HG02885 (cell line): ENCODE results near the gene PLEKHG7.
"Not testable (repeated sequence)": the region's sequence is repeated elsewhere in the genome, so short reads cannot be mapped to it uniquely, and the experiment has no call there.

ENCODE experiments used
- ATAC-seq: cut with Tn5 transposase; IDR thresholded peaks from one replicate; pipeline ENCODE4 v1.9.1; 2021; ENCODE audit warnings: mild to moderate bottlenecking; ENCODE audit not compliant: unreplicated experiment, poor library complexity

Gene PLEKHG7, protein sequence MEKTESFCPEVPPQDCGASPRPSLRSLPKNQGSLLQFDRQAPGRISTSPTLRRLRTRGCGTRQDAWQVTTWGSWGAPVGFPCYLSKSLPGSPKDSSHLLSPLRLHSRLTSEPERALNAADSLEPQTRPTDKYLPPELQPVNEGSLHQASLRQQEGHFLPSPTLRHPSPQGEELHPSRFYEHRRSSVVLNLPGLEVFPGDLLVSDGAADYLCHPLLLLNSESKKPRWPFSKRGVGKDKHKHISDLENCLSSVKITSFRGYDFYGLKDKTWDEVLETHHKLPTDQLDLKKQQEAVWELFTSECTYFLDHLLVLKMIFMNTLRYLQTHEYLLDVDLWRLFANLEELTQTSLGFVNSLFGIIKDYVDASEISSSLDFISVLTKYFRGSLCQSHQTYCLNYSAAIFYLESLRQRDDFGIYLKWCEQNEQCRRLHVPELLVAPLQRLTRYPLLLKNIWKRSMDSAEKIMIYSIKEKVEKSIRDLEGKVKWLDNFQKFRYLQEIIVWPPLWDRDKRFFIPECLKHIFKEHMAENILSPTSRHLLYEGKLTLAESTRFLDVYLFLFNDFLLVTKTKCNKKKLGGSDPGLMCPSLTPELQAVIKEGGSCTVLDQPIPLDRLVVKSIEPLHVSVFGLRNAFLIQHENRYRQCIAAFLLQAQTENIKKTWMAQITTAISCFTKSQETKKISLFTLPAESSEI

DNA sequence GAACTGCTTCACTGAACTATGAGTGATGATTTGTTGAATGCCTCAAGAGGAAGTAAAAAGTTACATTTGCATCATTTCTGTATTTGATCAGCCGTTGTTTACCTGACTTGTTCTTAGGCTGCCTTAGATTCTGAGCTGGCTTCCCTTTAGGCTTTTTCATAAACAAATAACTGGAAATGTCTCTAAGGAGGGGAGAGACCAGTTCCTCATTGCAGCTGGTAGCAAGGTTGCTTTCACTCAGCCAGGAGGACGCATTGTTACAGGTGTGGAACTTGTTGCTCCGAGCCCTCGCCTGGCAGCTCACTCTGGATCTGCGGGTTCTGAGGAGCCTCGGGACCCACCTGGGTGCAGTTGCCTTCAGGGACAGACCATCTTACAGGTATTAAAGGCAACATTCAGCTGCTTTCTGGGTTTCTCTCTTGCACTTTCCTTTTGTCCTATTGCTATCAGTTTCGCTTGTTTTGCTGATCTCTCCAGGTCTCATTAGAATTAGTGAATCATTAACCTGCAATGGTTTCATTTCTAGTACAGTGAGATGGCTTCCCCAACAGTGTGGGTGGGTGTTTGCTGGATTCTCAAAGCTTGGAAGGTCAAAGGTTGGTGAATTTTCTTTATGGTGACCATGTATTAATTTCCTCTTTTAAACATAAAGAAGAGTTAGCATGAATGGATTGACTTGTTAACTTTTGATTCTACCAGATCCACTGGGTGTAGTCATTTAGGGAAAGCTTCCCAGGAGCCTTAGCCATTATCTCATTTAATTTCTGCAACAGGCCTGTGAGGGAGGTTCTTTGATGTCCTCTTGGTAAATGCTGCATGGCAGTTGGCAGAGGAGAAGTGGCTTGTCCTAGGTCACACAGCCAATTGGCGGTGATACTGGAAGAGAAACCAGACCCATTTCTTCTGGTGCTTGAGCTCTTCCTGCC is at the start of gene PLEKHG7:
TSS of gene PLEKHG7 (plus strand) at position 236 of the 926 bp plus-strand sequence. CDS start 3,643 bp downstream, outside the sequence.
- ATAC-seq, result peak; percentile 84

DNA sequence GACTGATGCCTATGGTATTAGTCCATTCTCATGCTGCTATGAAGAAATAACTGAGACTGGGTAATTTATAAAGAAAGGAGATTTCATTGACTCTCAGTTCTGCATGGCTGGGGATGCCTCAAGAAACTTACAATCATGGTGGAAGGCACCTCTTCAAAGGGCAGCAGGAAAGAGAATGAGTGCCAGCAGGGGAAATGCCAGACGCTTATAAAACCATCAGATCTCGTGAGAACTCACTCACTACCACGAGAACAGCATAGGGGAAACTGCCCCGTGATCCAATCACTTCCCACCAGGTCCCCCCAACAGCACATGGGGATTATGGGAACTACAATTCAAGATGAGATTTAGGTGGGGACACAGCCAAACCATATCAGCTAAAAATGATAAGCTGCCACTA is 48.5 kb upstream of the PLEKHG7 start:
- not testable (repeated sequence) for ATAC-seq

DNA sequence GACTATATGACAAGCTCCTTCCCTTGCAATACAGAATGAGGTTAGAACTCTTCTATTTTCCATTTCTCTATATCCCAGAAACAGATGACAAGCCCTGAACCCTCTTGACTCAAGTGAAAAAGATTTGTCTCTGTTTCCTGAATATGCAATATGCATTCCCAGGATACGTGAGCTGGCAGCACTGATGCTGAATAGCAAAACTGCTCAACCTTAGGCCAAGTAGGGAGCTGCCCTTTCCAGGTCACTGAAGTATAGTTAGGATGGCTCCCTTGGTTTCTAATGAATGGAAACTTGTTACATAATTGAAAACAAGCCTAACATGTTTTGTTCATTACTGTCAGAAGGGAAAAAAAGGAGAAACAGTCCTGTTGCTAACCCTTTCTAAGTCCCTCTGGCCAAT is 47.9 kb upstream of the PLEKHG7 start:
- no peak for ATAC-seq

DNA sequence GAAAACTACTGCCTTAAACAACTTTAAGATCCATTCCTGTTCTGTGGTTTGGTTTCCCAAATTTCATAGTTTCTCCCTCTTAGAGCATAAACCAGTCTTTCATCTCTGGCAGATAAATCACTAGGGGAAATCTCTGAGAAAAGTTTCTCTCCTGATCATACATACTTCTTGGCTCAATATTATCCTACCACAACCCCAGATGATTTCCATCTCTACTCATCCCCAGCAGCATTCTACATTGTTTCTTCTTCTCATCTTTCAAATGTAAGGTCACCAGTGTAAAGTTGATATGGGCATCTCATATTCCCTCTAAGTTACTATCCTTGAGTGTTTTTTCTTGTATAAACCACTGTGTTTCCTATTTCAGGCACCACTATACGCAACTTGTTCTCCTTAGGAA is 45.9 kb upstream of the PLEKHG7 start:
- ATAC-seq, result no peak

DNA sequence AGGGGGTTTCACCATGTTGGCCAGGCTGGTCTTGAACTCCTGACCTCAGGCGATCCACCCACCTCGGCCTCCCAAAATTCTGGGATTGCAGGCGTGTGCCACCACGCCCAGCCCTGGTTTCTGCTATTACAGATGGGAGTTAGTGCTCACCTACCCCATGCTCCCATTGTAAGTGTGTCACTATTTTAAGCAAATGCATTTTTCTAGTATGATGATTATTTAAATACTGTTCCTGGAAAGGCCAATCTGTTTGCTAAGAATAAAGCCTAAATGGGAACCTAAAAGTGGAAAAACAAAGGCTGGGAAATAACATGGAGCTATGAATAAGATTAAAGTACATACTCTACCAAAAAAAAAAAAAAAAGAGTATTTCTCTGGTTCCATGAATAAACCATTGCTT is 45.0 kb upstream of the PLEKHG7 start:
- ATAC-seq, result no peak

DNA sequence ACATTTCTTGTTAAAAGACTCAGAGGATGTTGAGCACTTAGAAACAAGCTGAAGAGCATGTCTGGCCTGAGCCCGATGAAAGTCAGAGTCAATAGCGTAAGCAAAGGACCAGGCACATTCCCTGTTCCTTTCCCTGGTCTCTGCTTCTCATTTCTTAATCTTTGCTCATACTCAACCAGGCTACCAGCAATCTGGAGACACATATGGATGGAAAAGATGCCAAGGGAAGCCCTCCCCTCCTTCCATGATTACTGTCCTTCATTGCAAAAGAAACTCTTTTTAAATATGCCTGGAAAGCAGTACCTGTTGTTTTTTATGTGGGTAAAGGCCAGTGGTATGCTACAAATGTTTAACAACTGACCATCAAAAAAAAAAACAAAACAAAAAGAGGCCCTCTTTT is 44.2 kb upstream of the PLEKHG7 start:
- ATAC-seq, result no peak

DNA sequence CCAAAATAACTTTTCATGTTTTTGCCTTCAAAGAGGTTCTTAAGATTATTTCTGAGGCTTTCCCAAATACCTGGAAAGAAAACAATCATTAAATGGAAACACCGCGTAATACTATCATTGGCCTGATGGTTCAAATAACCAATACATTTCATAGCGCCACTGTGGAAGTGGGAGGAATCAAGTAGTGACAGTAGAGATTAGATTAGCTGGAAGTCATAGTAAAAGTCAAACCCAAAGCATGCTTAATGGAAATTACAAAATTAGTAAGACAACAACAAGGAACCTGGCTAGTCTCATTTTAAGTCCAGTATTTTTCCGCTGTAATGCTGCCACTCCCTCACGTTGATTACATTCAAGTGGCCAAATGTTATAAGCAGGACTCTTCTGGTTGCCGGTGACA is 41.5 kb upstream of the PLEKHG7 start:
- no peak for ATAC-seq

DNA sequence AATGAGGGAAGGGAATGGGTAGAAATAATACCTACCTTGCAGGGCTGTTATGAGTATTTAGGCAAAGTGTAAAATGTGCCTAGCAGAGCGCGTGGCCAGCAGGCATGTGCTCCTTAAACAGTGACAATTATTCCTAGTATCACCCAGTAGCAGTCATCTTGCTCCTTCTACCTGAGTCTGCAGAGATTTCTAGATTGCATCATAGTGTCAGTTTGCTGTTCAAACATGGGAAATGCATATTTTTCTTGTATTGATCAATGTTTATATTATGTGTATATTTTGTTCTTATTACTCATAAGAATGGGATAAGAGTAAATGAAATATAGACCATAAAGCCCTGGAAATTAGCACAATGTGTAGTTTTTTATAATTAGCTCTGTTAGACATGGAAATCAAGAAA is 37.3 kb upstream of the PLEKHG7 start:
- no peak for ATAC-seq

DNA sequence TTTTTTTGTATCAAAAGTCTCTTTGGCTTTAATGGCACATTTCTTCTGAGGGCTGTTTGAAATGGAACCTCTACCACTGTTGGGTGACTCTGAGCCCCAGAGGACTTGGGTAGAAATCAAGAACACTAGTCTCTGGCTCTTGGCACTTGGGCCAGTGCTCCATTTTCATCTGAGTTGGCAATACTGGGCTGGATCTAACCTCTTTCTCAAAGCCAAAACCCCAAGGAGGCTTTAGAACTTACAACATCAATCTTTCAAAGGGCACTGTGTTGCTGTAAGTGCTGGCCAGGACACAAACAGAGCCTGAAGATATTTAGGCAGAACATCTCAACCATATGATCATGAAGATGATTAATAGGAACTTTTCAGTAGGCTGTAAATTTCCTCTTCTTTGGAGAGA is 34.0 kb upstream of the PLEKHG7 start:
- no peak for ATAC-seq

DNA sequence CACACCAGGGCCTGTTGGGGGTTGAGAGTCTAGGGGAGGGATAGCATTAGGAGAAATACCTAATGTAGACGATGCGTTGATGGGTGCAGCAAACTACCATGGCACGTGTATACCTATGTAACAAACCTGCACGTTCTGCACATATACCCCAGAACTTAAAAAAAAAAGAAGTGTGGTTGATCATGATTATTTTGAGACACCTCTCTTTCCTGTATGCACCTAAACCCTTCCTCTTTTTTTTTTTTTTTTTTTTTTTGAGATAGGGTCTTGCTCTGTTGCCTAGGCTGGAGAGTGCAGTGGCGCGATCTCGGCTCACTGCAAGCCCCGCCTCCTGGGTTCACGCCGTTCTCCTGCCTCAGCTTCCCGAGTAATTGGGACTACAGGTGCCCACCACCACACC is 31.3 kb upstream of the PLEKHG7 start:
- ATAC-seq, result not testable (repeated sequence)

DNA sequence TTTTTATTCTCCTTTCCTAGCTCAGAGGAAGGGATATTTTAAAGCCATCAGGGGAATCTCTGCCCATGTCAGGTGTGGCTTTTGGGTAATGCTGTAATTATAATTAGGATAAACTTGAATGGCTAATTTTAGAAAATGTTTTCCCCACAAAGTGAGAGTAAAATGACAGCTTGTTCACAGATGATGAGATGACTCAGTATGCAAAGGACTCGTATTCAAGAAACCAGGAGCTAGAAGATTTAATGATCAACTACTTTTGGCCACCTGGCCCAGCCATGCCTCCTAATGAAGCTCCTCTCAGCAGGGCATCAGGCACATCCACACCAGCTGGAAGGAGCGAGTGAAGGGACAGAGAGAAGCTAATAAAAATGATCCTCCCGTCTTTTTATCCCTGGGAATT is 29.0 kb upstream of the PLEKHG7 start:
- ATAC-seq, result peak; percentile 46

DNA sequence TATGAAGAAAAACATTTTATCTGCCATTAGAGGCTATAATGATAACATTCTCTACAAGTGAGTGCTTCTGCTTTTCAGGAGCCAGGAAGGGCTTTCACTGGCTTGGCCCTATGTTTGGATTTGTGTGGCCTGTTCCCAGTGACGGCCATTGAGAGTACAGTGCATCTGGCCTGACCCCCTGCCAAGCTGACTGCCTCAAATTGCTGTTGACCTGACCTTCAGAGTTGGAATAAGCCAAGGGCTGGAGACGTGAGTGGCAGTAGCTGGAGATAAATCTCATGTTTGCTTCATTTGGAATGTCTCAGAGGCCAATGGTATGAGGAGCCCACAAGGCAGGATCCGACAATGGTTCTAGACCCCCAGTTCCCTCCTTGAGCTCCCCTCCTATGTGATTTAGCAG is 28.3 kb upstream of the PLEKHG7 start:
- ATAC-seq, result no peak

DNA sequence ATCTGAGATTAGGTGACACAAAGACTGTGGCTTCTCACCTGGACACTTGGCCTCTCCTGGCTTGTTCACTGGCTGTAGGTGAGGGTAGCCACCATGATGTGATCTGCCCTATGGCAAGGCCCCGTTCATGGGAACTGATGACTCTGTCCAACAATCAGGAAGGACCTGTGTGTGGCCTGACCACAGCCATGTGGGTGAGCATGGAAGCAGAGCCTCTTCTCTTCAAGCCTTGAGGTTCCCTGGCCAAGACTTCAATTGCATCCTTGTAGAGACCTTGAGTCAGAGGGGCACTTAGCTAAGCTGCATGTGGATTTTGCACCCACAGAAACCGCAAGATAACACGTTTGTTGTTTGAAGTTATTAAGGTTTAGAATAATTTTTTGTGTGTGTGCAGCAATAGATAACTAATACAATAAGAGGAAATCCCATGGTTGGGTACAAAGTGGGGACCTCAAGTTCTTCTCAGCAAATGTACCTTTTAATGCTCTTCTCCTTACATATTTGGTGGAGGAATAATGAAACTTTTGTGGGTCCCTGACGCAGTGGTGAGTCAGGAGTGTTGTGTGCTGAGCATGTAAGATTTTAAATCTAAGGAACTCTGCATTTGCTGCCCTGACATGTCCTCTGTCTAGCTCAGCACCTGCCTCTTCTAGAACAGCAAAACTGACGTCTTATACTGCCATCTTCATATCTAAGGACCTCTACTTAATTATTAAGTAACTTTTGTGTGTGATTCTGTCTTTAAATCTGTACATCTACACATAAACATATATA is 27.5 kb upstream of the PLEKHG7 start:
- ATAC-seq, result no peak

DNA sequence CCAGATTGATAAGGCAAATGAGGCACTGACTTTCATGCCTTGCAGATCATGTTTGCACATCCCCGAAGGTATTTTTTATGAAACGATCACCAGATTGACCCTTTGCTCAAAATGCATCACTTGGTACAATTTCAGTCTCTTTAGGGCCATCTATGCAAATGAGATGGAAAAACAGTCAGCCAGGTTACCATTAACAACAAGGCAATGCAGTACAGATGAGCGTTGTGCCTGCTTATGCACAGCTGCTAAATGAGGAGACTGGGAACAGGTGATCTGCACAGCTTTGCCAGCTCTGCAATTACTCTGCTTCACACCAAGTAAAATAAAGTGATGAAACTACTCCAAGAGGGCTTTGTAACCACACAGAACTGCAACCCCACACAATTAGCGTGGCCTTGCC is 26.1 kb upstream of the PLEKHG7 start:
- no peak for ATAC-seq

DNA sequence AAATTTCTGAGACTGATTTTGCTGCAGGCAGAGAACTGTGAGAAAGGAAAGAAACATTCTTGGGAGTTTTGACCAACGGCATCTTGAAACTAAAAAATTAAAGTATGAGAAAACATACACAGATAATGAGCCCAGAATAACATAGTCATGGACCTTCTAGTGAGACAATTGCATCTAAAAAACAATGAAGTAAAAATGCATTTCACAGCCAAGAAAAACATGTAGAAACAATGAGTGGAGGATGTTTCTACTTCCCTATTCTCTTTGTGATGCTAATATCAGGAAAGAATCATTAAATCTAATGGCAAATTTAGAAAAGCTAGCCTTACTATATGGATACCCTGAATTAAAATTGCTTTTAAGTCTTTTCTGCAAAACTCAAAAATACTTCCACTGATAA is 12.2 kb upstream of the PLEKHG7 start:
- no peak for ATAC-seq

DNA sequence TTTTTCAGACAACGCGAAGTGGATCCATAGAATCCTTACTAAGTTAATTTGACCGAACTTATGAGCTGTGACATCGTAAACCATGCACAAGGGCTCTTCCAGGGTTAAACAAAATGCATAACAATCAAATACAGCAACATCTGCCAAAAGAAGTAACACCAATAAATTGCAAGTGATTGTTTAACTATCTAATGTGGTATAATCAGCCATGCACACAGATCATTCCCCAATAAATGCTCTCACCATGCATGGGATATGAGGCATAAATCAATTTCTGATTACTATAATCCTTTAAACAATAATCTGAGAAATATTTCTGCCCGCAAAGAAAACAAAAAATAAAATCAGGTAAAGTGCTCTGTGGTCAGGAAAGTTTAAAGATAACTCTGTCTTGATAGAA is 7.7 kb upstream of the PLEKHG7 start:
- no peak for ATAC-seq

DNA sequence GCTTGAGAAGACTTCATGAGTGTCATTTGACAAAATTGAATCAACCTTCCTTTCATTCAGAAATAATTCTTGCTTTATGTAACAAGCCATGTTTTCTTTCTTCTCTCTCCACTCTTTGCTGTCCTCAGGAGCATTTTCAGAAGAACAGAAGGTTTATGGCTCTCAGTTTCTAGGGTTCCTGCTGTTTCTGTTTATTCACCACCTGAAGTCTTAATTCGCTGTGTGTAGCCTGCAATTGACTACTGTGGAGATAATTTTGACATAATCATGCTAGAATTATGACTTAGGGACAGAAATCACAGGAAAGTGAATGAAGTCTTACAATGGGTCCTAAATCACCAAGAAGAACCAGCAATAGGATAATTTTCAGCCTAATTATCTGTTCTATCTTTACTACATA is 7.2 kb upstream of the PLEKHG7 start:
- no peak for ATAC-seq

DNA sequence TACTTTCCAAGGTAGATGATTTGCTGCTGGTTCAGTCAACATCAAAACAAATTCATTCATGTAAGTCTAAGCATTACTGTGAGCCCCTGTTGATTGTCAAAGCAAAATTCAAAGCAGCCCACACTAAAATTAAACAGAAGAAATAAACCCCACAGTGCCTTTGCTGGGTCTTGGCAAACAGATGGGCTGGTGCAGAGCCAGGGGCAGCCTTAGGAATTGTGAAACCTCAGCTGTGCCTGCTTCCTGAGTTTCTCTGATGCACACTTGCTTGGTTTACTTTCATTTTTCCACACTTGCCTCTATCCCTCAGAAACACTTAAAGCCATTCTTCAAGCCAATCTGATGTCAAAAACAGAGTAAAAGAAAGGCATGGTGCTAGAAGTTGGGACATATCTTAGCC is 6.6 kb upstream of the PLEKHG7 start:
- no peak for ATAC-seq

DNA sequence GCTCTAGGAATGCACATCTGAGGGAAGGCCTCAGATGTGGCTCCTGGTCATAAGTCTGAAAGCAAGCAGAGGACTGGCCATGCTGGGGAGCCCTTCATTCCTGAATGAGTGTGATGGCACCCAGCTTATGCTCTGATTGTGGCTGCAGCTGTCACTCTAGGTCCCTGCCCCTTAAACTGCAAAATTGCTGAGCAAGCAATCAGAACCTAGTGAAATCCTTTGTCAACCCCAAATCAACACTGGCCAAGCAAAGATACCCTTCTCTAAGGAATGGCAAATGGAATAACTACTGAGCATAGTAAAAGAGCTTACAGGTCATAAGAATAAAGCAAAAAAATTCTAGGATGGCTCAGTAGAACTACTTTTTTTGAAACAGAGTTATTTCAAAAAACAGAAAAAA is 4.3 kb upstream of the PLEKHG7 start:
- no peak for ATAC-seq

DNA sequence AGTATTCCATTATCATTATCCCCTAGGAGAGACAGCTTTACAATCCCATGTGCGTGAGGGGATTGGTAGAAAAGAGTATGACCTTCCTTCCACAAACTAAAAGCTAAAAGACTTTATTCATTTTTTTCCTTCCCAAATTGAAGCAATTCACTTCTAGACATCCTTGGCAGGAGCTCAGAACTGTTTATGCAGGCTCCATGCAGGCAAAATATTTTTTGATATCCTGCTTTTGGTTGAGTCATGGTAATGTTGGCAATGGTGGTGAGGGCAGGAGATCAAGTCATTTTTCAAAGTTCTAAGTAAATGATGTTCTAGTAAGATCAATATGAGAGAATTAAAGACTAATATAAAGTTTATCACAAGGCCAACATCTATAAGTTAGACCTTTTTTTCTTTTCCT is 1.3 kb upstream of the PLEKHG7 start:
- ATAC-seq, result no peak
